ENCODE measurements around the gene PTPRN2.

PTPRN2 gene

DNA sequence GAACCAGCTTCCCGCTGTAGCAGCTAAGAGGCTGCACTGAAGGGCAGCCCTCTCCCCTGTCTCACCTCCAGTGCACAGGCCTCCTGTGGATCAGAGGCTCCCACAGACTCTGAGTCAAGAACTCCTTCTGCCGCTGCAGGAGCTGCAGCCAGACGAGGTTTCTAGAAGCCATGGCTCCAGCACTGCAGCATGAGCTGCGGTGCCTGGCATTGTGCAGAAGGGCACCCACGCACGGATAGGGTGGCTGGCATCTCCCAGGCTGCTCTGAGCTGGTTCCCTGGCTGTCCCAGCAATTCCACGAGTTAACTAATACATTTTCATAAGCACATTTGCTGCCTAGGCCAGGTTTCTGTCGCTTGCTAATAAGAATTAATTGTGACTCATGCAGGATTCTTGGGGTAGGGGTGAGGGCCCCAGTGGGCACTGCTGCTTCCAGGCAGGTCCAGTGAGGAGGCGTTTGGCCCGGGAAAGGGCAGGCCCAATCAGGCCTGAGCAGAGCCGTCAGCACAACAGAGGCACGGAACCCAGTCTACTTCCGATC lies 656.6 kb downstream of the PTPRN2 start:
- TF ChIP-seq, protein P1, sequence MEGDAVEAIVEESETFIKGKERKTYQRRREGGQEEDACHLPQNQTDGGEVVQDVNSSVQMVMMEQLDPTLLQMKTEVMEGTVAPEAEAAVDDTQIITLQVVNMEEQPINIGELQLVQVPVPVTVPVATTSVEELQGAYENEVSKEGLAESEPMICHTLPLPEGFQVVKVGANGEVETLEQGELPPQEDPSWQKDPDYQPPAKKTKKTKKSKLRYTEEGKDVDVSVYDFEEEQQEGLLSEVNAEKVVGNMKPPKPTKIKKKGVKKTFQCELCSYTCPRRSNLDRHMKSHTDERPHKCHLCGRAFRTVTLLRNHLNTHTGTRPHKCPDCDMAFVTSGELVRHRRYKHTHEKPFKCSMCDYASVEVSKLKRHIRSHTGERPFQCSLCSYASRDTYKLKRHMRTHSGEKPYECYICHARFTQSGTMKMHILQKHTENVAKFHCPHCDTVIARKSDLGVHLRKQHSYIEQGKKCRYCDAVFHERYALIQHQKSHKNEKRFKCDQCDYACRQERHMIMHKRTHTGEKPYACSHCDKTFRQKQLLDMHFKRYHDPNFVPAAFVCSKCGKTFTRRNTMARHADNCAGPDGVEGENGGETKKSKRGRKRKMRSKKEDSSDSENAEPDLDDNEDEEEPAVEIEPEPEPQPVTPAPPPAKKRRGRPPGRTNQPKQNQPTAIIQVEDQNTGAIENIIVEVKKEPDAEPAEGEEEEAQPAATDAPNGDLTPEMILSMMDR (IDR thresholded peaks at IDR 0.05; ENCODE audit: low read depth, low read length), result no peak
- H3K4me3 ChIP-seq (ENCODE audit: low read depth, low read length), result no peak overlapping the region

DNA sequence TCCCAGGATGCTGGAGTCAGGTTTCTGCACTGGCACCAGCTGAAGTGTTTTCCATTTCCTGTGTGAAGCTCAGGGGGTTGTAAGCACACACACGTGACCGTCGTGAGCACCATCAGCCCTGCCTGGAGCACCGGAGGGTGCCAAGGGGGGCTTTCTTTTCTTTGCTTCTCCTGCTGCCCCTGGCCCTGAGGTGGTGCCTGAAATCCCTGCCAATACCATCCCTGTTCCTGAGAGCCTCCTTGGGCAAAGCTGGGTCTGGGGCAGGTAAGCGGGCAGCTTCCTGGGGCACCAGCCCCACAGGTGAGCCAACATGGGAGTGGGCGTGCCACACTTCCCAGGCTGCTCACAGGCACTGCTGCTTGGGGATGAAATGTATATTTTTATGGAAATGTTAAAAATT lies 657.2 kb downstream of the PTPRN2 start:
- TF ChIP-seq, protein P1 (IDR thresholded peaks at IDR 0.05; ENCODE audit: low read depth, low read length), result no peak
- no peak overlapping the region for H3K4me3 ChIP-seq (ENCODE audit: low read depth, low read length)

DNA sequence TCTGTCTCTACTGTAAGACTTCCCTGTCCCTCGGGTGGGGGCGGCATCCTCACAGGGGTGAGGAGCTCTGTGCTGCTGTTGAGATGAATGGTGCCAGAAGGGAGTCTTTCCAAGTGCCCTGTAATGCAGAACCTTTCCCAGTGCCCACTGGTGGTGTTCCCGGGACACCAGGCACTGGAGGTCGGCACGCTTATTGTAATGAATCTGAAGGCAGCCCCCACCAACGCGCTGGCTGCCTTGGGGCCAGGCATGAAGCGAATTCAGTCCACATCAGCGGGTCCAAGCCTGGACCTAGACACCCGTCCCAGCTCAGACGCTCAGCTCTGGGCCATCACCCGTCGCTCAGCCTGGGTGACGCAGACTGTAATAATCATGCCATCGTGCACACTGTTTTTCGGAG lies 658.0 kb downstream of the PTPRN2 start:
- TF ChIP-seq, protein P1 (IDR thresholded peaks at IDR 0.05; ENCODE audit: low read depth, low read length), result no peak
- no peak overlapping the region for H3K4me3 ChIP-seq (ENCODE audit: low read depth, low read length)

DNA sequence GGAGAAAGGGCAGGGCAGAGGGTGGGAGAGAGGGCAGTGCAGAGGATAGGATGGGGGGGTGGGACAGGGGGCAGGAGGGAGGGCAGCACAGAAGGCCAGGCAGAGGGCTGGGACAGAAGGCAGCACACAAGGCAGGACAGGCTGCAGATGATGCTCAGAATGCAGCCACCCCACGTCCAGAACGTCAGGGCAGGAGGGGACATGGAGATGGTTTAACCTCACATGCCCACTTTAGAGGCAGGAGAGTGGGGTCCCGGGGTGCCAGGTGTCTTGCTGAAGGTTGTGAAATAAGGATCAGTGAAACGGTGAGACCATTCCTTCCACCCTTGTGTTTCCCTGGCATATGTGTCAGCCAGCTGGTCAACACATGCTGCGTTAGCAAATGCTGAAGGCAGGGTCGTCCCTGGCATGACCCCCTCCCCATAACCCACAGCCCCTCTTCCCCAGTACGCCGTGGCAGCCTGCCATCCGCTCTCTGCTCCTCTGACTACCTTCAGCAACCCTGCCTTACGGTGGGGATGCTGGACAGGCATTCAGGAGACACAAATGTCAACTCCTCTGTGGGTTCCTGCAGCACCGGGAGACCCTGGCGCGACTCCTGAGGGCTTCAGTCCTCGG lies 658.7 kb downstream of the PTPRN2 start:
- TF ChIP-seq, protein P1 (IDR thresholded peaks at IDR 0.05; ENCODE audit: low read depth, low read length), result no peak
- no peak overlapping the region for H3K4me3 ChIP-seq (ENCODE audit: low read depth, low read length)

DNA sequence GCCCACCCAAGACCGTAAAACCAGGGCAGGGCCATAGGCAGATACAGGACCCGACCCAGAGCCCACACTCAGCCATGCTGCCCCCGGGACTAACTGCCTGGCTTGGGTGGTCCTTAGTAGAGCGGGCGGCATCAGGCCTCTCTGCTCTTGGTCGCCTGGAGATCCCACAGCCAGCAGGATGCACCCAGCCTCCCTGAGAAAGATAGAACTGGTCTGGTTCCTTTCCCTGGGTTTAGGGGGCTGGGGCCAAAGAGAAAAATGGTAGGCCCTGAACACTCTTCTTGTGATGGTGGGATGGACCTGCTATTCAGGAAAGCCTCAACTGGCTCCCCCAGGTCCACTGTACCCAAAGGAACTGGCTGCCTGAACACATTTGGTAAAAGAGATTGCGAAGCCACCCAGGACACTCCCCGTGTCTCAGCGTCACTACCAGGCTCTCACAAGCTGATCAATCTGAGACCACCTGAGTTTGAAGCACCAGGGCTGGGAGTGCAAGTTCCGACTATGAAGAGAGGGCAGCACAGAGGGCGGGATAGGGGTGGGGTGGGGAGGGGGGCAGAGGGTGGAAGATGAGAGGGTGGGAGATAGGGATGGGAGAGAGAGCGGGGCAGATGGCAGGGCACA lies 659.3 kb downstream of the PTPRN2 start:
- TF ChIP-seq, protein P1 (IDR thresholded peaks at IDR 0.05; ENCODE audit: low read depth, low read length), result no peak
- H3K4me3 ChIP-seq (ENCODE audit: low read depth, low read length), result no peak overlapping the region

DNA sequence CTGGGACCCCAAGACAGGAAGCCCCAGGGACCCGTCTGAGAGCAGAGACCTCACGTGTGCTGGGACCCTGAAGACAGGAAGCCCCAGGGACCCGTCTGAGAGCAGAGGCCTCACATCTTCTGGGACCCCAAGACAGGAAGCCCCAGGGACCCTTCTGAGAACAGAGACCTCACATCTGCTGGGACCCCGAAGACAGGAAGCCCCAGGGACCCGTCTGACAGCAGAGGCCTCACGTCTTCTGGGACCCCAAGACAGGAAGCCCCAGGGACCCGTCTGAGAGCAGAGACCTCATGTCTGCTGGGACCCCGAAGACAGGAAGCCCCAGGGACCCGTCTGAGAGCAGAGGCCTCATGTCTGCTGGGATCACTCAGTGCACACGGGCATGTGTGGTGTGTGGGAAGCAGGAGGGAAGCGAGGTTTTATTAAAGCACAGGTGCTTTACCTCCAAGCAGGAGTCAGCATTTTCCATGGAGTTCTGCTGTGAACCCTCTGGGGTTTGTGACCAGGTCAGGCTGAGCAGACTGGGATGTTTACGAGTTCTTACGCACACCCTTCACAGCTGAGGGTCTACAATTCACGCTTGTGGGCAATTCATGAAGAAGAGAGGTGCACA lies 660.2 kb downstream of the PTPRN2 start:
- TF ChIP-seq, protein P1 (IDR thresholded peaks at IDR 0.05; ENCODE audit: low read depth, low read length), result no peak
- H3K4me3 ChIP-seq (ENCODE audit: low read depth, low read length), result no peak overlapping the region

All from WI38 (cell line).